ENCODE data around the gene MYO3B.
A peak's percentile ranks its signal among the peaks of the same experiment; 100 is the strongest.
"Not testable (repeated sequence)": the region's sequence is repeated elsewhere in the genome, so short reads cannot be mapped to it uniquely, and the experiment has no call there.

Gene MYO3B

GRCh38 chr2:170523506-170523905 is 345.6 kb downstream of the MYO3B start:
- no peak for DNase-seq

GRCh38 chr2:170524828-170525565 is 347.1 kb downstream of the MYO3B start:
- no peak for DNase-seq

GRCh38 chr2:170525566-170525900 is 347.6 kb downstream of the MYO3B start:
- DNase-seq: no peak

- DNase-seq: peak; percentile 96
Measured at GRCh38 chr2:170530284-170530745, 352.4 kb downstream of the MYO3B start.

- DNase-seq: no peak
Measured at GRCh38 chr2:170530803-170531564, 353.0 kb downstream of the MYO3B start.

- no peak for DNase-seq
Measured at GRCh38 chr2:170531876-170532275, 353.9 kb downstream of the MYO3B start.

- no peak for DNase-seq
Measured at GRCh38 chr2:170533156-170533555, 355.2 kb downstream of the MYO3B start.

- DNase-seq: no peak
Measured at GRCh38 chr2:170535552-170535951, 357.6 kb downstream of the MYO3B start.

- DNase-seq: no peak
Measured at GRCh38 chr2:170544817-170545216, 366.9 kb downstream of the MYO3B start.

GRCh38 chr2:170548304-170548703 is 370.4 kb downstream of the MYO3B start:
- DNase-seq: no peak

- DNase-seq: no peak
Measured at GRCh38 chr2:170550501-170550900, 372.6 kb downstream of the MYO3B start.

- DNase-seq: not testable (repeated sequence)
Measured at GRCh38 chr2:170551899-170552298, 374.0 kb downstream of the MYO3B start.

GRCh38 chr2:170553748-170554147 is 375.8 kb downstream of the MYO3B start:
- DNase-seq: no peak

GRCh38 chr2:170554278-170554955 is 376.5 kb downstream of the MYO3B start:
- DNase-seq: no peak

- DNase-seq: no peak
Measured at GRCh38 chr2:170562928-170563327, 385.0 kb downstream of the MYO3B start.

- no peak for DNase-seq
Measured at GRCh38 chr2:170563401-170563800, 385.5 kb downstream of the MYO3B start.

GRCh38 chr2:170566138-170566537 is 388.2 kb downstream of the MYO3B start:
- no peak for DNase-seq

- no peak for DNase-seq
Measured at GRCh38 chr2:170567429-170567828, 389.5 kb downstream of the MYO3B start.

- DNase-seq: no peak
Measured at GRCh38 chr2:170568511-170568910, 390.6 kb downstream of the MYO3B start.

GRCh38 chr2:170571612-170572011 is 393.7 kb downstream of the MYO3B start:
- DNase-seq: no peak

- no peak for DNase-seq
Measured at GRCh38 chr2:170573671-170574070, 395.7 kb downstream of the MYO3B start.

- DNase-seq: no peak
Measured at GRCh38 chr2:170576296-170576695, 398.3 kb downstream of the MYO3B start.

GRCh38 chr2:170577356-170577755 is 399.4 kb downstream of the MYO3B start:
- DNase-seq: no peak

GRCh38 chr2:170578606-170579005 is 400.7 kb downstream of the MYO3B start:
- no peak for DNase-seq

Data from NCI-H2081 treated with DMSO at 0.1 percent for 48 hours (cell line).